ES-I3 (cell line): ENCODE data around the gene SDK1.
"Not testable (repeated sequence)": the region's sequence is repeated elsewhere in the genome, so short reads cannot be mapped to it uniquely, and the experiment has no call there.

Experiments used
- H3K36me3 ChIP-seq: 2 replicates; pipeline ENCODE4 v1.6.1; 2013; ENCODE audit warnings: mild to moderate bottlenecking, low read length, control low read depth, moderate library complexity; ENCODE audit not compliant: insufficient read depth
- H3K4me1 ChIP-seq: 2 replicates; pipeline ENCODE4 v1.6.1; 2013; ENCODE audit warnings: mild to moderate bottlenecking, control low read depth, low read length; ENCODE audit not compliant: insufficient read depth
- H3K9ac ChIP-seq: 2 replicates; pipeline ENCODE4 v1.6.1; 2013; ENCODE audit warnings: low read depth, mild to moderate bottlenecking, low read length, moderate library complexity
- H3K9me3 ChIP-seq: 2 replicates; pipeline ENCODE4 v1.6.1; 2013; ENCODE audit warnings: mild to moderate bottlenecking, low read length, moderate library complexity; ENCODE audit not compliant: control insufficient read depth, insufficient read depth

SDK1 gene

GRCh38 chr7:3670898-3671297, 369.8 kb downstream of the SDK1 start:
- no peak overlapping the region for H3K9ac ChIP-seq
- H3K4me1 ChIP-seq, result no peaks in the 10 kb centered on the region
- H3K9me3 ChIP-seq, result no peaks in the 10 kb centered on the region
- H3K36me3 ChIP-seq, result no peaks in the 10 kb centered on the region

GRCh38 chr7:3673524-3673923, 372.5 kb downstream of the SDK1 start:
- Histone ChIP-seq H3K9ac (no peak overlapping the region), H3K36me3 (no peaks in the 10 kb centered on the region), H3K4me1 (no peaks in the 10 kb centered on the region), H3K9me3 (no peaks in the 10 kb centered on the region)

- H3K4me1 ChIP-seq, result peaks cover 3% of the 10 kb centered on the region
- no peaks in the 10 kb centered on the region for H3K9me3 ChIP-seq
- no peaks in the 10 kb centered on the region for H3K36me3 ChIP-seq
- no peak overlapping the region for H3K9ac ChIP-seq
Observed at GRCh38 chr7:3678314-3678810, 377.3 kb downstream of the SDK1 start.

- Histone ChIP-seq H3K9ac (no peak overlapping the region), H3K4me1 (peaks cover 14% of the 10 kb centered on the region), H3K9me3 (no peaks in the 10 kb centered on the region), H3K36me3 (no peaks in the 10 kb centered on the region)
Observed at GRCh38 chr7:3682028-3682710, 381.1 kb downstream of the SDK1 start.

- Histone ChIP-seq H3K36me3 (no peaks in the 10 kb centered on the region), H3K9ac (no peak overlapping the region), H3K4me1 (peaks cover 14% of the 10 kb centered on the region), H3K9me3 (no peaks in the 10 kb centered on the region)
Observed at GRCh38 chr7:3683546-3684539, 382.8 kb downstream of the SDK1 start.

- H3K4me1 ChIP-seq, result peaks cover 22% of the 10 kb centered on the region
- no peaks in the 10 kb centered on the region for H3K9me3 ChIP-seq
- H3K36me3 ChIP-seq, result no peaks in the 10 kb centered on the region
- H3K9ac ChIP-seq, result no peak overlapping the region
Observed at GRCh38 chr7:3688071-3688470, 387.0 kb downstream of the SDK1 start.

GRCh38 chr7:3688842-3689241, 387.8 kb downstream of the SDK1 start:
- Histone ChIP-seq H3K9ac (no peak overlapping the region), H3K9me3 (no peaks in the 10 kb centered on the region), H3K4me1 (peaks cover 14% of the 10 kb centered on the region), H3K36me3 (no peaks in the 10 kb centered on the region)

GRCh38 chr7:3691478-3692158, 390.6 kb downstream of the SDK1 start:
- H3K4me1 ChIP-seq, result peaks cover 8% of the 10 kb centered on the region; the same call in 1 of the 2 replicates
- no peaks in the 10 kb centered on the region for H3K9me3 ChIP-seq
- H3K9ac ChIP-seq, result no peak overlapping the region
- no peaks in the 10 kb centered on the region for H3K36me3 ChIP-seq

- Histone ChIP-seq H3K36me3 (no peaks in the 10 kb centered on the region), H3K9ac (no peak overlapping the region), H3K9me3 (no peaks in the 10 kb centered on the region), H3K4me1 (peaks cover 8% of the 10 kb centered on the region; the same call in 1 of the 2 replicates)
Observed at GRCh38 chr7:3695602-3696001, 394.6 kb downstream of the SDK1 start.

GRCh38 chr7:3696113-3696512, 395.1 kb downstream of the SDK1 start:
- Histone ChIP-seq H3K36me3 (no peaks in the 10 kb centered on the region), H3K9me3 (no peaks in the 10 kb centered on the region), H3K4me1 (peaks cover 8% of the 10 kb centered on the region; the same call in 1 of the 2 replicates), H3K9ac (no peak overlapping the region)

GRCh38 chr7:3697472-3697871, 396.4 kb downstream of the SDK1 start:
- Histone ChIP-seq H3K9me3 (no peaks in the 10 kb centered on the region), H3K9ac (no peak overlapping the region), H3K4me1 (no peaks in the 10 kb centered on the region), H3K36me3 (no peaks in the 10 kb centered on the region)

- H3K9ac ChIP-seq, result no peak overlapping the region
- no peaks in the 10 kb centered on the region for H3K9me3 ChIP-seq
- no peaks in the 10 kb centered on the region for H3K4me1 ChIP-seq
- H3K36me3 ChIP-seq, result no peaks in the 10 kb centered on the region
Observed at GRCh38 chr7:3705258-3705657, 404.2 kb downstream of the SDK1 start.

- H3K36me3 ChIP-seq, H3K9ac ChIP-seq, H3K4me1 ChIP-seq, H3K9me3 ChIP-seq: not testable (repeated sequence)
Observed at GRCh38 chr7:3706091-3706490, 405.0 kb downstream of the SDK1 start.

GRCh38 chr7:3710122-3710521, 409.1 kb downstream of the SDK1 start:
- H3K4me1 ChIP-seq, result no peaks in the 10 kb centered on the region
- H3K9me3 ChIP-seq, result no peaks in the 10 kb centered on the region
- no peak overlapping the region for H3K9ac ChIP-seq
- no peaks in the 10 kb centered on the region for H3K36me3 ChIP-seq
